NCI-H748 treated with DMSO at 0.1 percent for 48 hours (cell line): ENCODE results near the gene FAM135A.
"Not testable (repeated sequence)": the region's sequence is repeated elsewhere in the genome, so short reads cannot be mapped to it uniquely, and the experiment has no call there.

ENCODE experiments used
- DNase-seq: peaks from one replicate; lab custom pipeline; 2025; lab: John Stamatoyannopoulos, UW

FAM135A gene

GRCh38 chr6:70396796-70397729 lies 16.2 kb upstream of the FAM135A start:
- no peak for DNase-seq

GRCh38 chr6:70398783-70399728 lies 14.3 kb upstream of the FAM135A start:
- no peak for DNase-seq

GRCh38 chr6:70404658-70405057 lies 8.7 kb upstream of the FAM135A start:
- no peak for DNase-seq

- DNase-seq = no peak
Observed at GRCh38 chr6:70409216-70409615, 4.1 kb upstream of the FAM135A start.

- no peak for DNase-seq
Observed at GRCh38 chr6:70411542-70412251, 1.6 kb upstream of the FAM135A start.

- DNase-seq = no peak
Observed at GRCh38 chr6:70412252-70413113, 825 bp upstream of the FAM135A start.

- DNase-seq = no peak
Observed at GRCh38 chr6:70413992-70414494, 735 bp downstream of the FAM135A start.

- no peak for DNase-seq
Observed at GRCh38 chr6:70414813-70415212, 1.5 kb downstream of the FAM135A start.

GRCh38 chr6:70415247-70415646 lies 1.9 kb downstream of the FAM135A start:
- no peak for DNase-seq

- DNase-seq = no peak
Observed at GRCh38 chr6:70415660-70416059, 2.4 kb downstream of the FAM135A start.

GRCh38 chr6:70421509-70421908 lies 8.2 kb downstream of the FAM135A start:
- no peak for DNase-seq

- DNase-seq = no peak
Observed at GRCh38 chr6:70423189-70424134, 10.2 kb downstream of the FAM135A start.

- DNase-seq = no peak
Observed at GRCh38 chr6:70424291-70424690, 11.0 kb downstream of the FAM135A start.

- DNase-seq = no peak
Observed at GRCh38 chr6:70436320-70436719, 23.0 kb downstream of the FAM135A start.

GRCh38 chr6:70445001-70445400 lies 31.7 kb downstream of the FAM135A start:
- DNase-seq = no peak

- not testable (repeated sequence) for DNase-seq
Observed at GRCh38 chr6:70447343-70448070, 34.2 kb downstream of the FAM135A start.

- DNase-seq = not testable (repeated sequence)
Observed at GRCh38 chr6:70453899-70454298, 40.6 kb downstream of the FAM135A start.

GRCh38 chr6:70456735-70457134 lies 43.4 kb downstream of the FAM135A start:
- no peak for DNase-seq

GRCh38 chr6:70459235-70459634 lies 45.9 kb downstream of the FAM135A start:
- DNase-seq = no peak
